HG03196 (cell line): ENCODE data around the gene KYNU.
"Not testable (repeated sequence)": the region's sequence is repeated elsewhere in the genome, so short reads cannot be mapped to it uniquely, and the experiment has no call there.

ENCODE experiments used
- ATAC-seq: cut with Tn5 transposase; IDR thresholded peaks from one replicate; pipeline ENCODE4 v1.9.1; 2021; ENCODE audit not compliant: unreplicated experiment

The KYNU gene

DNA sequence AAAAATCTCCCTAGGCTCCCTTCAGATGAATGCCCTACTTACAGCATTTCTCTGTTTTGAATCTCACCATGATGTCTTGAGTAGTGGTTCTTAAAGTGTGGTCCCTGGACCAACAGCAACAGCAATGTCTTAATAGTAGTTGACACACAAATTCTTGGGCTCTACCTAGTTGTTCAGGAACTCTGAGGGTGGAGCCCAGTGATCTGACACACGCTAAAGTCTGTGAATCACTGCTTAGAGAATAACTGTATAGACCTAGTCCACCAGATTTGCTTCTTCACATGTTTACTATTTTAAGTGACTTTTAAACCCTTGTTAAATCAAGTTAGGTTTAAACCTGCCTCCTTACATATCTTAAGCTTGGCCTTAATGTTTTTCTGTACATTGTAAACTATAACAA, 204.2 kb downstream of the KYNU start:
- ATAC-seq: no peak

- no peak for ATAC-seq
Observed at GRCh38 chr2:143083636-143084035, 206.2 kb downstream of the KYNU start.

DNA sequence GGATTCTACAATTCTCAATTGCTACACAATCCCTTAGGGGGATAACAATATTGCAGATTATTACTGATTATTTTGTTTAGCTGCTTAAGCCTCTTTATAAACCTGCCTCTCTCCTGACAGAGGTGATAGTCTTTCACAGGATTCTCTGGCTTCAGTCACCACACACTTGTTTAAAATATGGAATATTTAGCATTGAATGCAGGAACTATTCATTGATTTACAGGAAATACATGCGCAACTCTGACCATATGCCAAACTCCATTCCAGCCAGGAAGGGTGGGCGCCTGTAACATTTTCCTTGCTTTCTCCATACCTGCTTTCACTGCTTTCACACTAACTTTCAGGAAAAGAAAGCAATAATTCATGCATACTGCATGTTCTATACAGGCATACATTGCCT, 207.0 kb downstream of the KYNU start:
- ATAC-seq: no peak

DNA sequence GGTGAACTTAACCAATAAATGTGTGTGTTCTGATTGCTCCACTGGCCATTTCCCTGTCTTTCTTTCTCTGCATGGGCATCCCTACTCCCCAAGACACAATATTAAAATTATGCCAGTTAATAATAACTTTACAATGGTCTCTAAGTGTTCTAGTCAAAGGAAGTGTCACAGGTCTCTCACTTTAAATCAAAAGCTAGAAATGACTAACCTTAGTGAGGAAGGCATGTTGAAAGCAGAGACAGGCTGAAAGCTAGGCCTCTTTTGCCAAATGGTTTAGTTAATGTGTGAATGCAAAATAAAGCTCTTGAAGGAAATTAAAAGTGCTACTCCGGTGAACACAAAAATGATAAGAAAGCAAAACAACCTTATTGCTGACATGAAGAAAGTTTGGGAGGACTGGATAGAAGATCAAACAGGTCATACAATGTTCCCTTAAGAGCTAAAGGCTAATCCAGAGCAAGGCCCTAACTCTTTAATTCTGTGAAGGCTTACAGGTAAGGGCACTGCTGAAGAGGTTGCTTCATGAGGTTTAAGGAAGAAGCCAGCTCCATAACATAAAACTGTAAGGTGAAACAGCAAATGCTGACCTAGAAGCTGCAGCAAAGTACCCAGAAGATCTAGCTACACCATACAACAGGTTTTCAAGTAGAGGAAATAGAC, 207.8 kb downstream of the KYNU start:
- peak; percentile 69 for ATAC-seq

DNA sequence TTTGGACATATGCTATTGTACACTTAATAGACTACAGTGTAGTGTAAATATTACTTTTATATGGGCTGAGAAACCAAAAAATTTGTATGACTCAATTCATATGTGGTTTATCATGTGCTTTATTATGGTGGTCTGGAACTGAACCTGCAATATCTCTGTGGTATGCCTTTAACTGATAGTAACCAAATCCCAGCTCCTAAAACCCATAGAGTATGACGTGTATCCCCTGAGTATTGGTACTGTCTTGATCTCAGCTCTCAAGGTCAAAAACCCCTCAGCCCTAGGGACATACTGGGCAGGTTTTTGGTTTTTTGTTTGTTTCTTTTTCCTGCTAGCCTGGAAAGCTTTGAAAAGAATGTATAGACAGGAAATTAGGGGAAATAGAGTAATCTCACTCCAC, 209.6 kb downstream of the KYNU start:
- no peak for ATAC-seq

DNA sequence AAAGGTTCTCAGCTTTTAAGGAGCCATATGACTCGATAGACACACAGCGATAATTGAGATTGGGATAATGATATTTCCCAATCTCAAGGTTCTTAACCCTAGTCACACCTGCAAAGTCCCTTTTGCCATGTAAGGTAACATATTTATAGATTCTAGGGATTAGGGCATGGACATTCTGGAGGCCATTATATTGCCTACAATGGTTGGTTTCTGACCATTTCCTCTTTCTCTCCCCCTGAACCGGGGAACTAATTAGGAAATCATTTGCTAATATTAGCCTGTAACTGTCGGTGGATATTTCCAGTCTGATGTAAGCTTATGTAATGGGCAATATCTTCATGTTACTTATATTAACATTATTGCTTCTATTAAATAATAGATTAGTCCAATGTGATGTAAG, 210.9 kb downstream of the KYNU start:
- ATAC-seq: no peak

GRCh38 chr2:143089520-143089919, 212.1 kb downstream of the KYNU start:
- not testable (repeated sequence) for ATAC-seq
